PFSK-1 (cell line): ENCODE data around the gene NEU1.

Experiments
- FOXP2 ChIP-seq: optimal IDR thresholded peaks from 2 replicates; pipeline ENCODE3; 2011; ENCODE audit warnings: borderline replicate concordance, control low read depth, inconsistent platforms; ENCODE audit not compliant: insufficient read depth; ENCODE audit errors: extremely low read length, extremely low read depth
- POLR2AphosphoS5 ChIP-seq: IDR thresholded peaks from 2 replicates; pipeline ENCODE4 v1.6.1; 2012; ENCODE audit warnings: low read depth, mild to moderate bottlenecking, control low read depth, low read length, moderate library complexity
- SIN3A ChIP-seq: IDR thresholded peaks from 2 replicates; pipeline ENCODE4 v1.6.1; 2012; ENCODE audit warnings: mild to moderate bottlenecking, low read length, moderate library complexity, borderline replicate concordance; ENCODE audit not compliant: insufficient read depth
- TAF1 ChIP-seq: IDR thresholded peaks from 2 replicates; pipeline ENCODE4 v1.6.1; 2012; ENCODE audit warnings: low read length, control low read depth, borderline replicate concordance; ENCODE audit not compliant: insufficient read depth
- TF ChIP-seq, protein P1 (sequence below), 2 experiments: IDR thresholded peaks; 2 replicates each; pipeline versions ENCODE4 v1.6.1 to v1.8.0; 2011 to 2012; ENCODE audit warnings: low read depth in 2 of 2, low read length in 2 of 2, control low read depth in 1 of 2, inconsistent platforms in 1 of 2, mild to moderate bottlenecking in 1 of 2, moderate library complexity in 1 of 2; ENCODE audit not compliant: insufficient read depth in 1 of 2

DNA sequence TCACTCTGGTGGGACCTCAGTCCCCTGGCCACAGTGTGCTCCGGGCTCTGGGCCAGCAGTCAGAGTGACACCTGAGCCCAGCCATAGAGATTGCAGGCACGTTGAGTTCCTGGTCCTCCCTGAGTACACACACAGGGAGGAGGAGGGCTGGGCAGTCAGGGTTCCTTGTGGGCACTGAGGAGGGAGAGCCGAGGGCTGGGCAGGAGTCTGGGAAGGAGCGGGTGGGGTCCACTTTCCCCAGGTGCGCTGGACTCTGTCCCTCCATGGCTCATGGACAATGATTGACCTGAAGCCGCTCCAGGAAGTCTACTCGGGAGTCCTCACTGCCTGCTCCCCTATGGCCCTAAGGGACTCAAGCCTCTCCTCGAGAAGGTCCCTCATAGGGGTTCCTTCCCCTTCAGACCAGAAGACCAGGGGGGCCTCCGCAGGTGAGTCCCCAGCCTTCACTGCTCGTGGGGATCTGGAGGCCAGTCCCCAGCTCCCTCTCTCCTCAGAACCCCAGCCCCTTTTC lies 15.1 kb upstream of the NEU1 start:
- TF ChIP-seq POLR2AphosphoS5 (no peak), TAF1 (no peak), FOXP2 (no peak), SIN3A (no peak)
- TF ChIP-seq, protein P1, sequence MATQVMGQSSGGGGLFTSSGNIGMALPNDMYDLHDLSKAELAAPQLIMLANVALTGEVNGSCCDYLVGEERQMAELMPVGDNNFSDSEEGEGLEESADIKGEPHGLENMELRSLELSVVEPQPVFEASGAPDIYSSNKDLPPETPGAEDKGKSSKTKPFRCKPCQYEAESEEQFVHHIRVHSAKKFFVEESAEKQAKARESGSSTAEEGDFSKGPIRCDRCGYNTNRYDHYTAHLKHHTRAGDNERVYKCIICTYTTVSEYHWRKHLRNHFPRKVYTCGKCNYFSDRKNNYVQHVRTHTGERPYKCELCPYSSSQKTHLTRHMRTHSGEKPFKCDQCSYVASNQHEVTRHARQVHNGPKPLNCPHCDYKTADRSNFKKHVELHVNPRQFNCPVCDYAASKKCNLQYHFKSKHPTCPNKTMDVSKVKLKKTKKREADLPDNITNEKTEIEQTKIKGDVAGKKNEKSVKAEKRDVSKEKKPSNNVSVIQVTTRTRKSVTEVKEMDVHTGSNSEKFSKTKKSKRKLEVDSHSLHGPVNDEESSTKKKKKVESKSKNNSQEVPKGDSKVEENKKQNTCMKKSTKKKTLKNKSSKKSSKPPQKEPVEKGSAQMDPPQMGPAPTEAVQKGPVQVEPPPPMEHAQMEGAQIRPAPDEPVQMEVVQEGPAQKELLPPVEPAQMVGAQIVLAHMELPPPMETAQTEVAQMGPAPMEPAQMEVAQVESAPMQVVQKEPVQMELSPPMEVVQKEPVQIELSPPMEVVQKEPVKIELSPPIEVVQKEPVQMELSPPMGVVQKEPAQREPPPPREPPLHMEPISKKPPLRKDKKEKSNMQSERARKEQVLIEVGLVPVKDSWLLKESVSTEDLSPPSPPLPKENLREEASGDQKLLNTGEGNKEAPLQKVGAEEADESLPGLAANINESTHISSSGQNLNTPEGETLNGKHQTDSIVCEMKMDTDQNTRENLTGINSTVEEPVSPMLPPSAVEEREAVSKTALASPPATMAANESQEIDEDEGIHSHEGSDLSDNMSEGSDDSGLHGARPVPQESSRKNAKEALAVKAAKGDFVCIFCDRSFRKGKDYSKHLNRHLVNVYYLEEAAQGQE (IDR thresholded peaks at IDR 0.05; ENCODE audit: insufficient read depth in 1 of 2, low read depth in 2 of 2, low read length in 2 of 2): no peak
